CD4-positive, alpha-beta T cell (primary cell): ENCODE results near the gene THRB. TPM values are rescaled to one million over a fixed set of nuclear protein-coding genes. Genes with fewer than 3 reads are reported as not detected.

Experiments used
- ATAC-seq: fragments of 200-7000 bp; cut with Tn5 transposase; one replicate; pipeline ENCODE4 v1.10.0; 2022; ENCODE audit warnings: mild to moderate bottlenecking; ENCODE audit not compliant: poor library complexity
- CTCF ChIA-PET: fragments of 350-600 bp; sonication (Branson Sonifier 250); formaldehyde crosslinking; loops from one replicate; lab custom pipeline; 2021; ENCODE audit warnings: antibody characterized with exemption, inconsistent platforms; lab: Charles Lee
- POLR2A ChIA-PET: fragments of 350-600 bp; sonication (Branson Sonifier 250); formaldehyde crosslinking; loops from one replicate; lab custom pipeline; 2021; ENCODE audit warnings: antibody characterized with exemption, inconsistent platforms; lab: Charles Lee
- DNase-seq, 14 experiments: peaks; one replicate each; pipeline ENCODE4 v3.0.0-alpha.2; 2013 to 2020; ENCODE audit warnings: mixed read lengths in 2 of 14
- H3K27ac ChIP-seq, 2 donors: one replicate each; pipeline versions ENCODE4 v1.5.1 to v1.7.0; 2013; ENCODE audit warnings: low read length in 2 of 2, low read depth in 1 of 2, mild to moderate bottlenecking in 1 of 2
- H3K27me3 ChIP-seq, 2 experiments: 1 replicate in 1 of 2; 2 replicates in 1 of 2; pipeline versions ENCODE4 v1.6.1 to v1.7.0; 2013; ENCODE audit warnings: low read length in 2 of 2, control low read depth in 1 of 2, mild to moderate bottlenecking in 1 of 2, moderate library complexity in 1 of 2; ENCODE audit not compliant: insufficient read depth in 2 of 2, control insufficient read depth in 1 of 2
- H3K36me3 ChIP-seq: one replicate; pipeline ENCODE4 v1.6.1; 2013; ENCODE audit warnings: low read length, control low read depth; ENCODE audit not compliant: insufficient read depth
- H3K4me1 ChIP-seq: one replicate; pipeline ENCODE4 v1.6.1; 2013; ENCODE audit warnings: low read length, control low read depth; ENCODE audit not compliant: insufficient read depth
- H3K4me3 ChIP-seq: one replicate; pipeline ENCODE4 v1.5.1; 2013; ENCODE audit warnings: mild to moderate bottlenecking, low read length, moderate library complexity
- H3K9me3 ChIP-seq, 2 experiments: 1 replicate in 1 of 2; 2 replicates in 1 of 2; pipeline versions ENCODE4 v1.6.1 to v1.7.0; 2013; ENCODE audit warnings: low read length in 2 of 2, mild to moderate bottlenecking in 2 of 2, control low read depth in 1 of 2, moderate library complexity in 1 of 2; ENCODE audit not compliant: control insufficient read depth in 1 of 2, insufficient read depth in 1 of 2
- H3K27ac Mint-ChIP-seq: one replicate; pipeline ENCODE4 v1.8.0; 2020; ENCODE audit warnings: mixed read lengths
- H3K27me3 Mint-ChIP-seq: one replicate; pipeline ENCODE4 v1.8.0; 2021; ENCODE audit warnings: mixed read lengths
- H3K36me3 Mint-ChIP-seq: one replicate; pipeline ENCODE4 v1.8.0; 2021; ENCODE audit warnings: low read depth, mixed read lengths
- H3K4me1 Mint-ChIP-seq: one replicate; pipeline ENCODE4 v1.8.0; 2021; ENCODE audit warnings: low read depth, mixed read lengths
- H3K4me3 Mint-ChIP-seq: one replicate; pipeline ENCODE4 v1.8.0; 2020; ENCODE audit warnings: mild to moderate bottlenecking, mixed read lengths
- H3K9me3 Mint-ChIP-seq: one replicate; pipeline ENCODE4 v1.8.0; 2020; ENCODE audit warnings: mixed read lengths
- intact Hi-C, 2 experiments: fragments of 100-400 bp; cut with DNase I in 1 of 2; cut with micrococcal nuclease in 1 of 2; formaldehyde crosslinking; loops; one replicate each; pipeline versions ENCODE4 v1.15.1 to v1.9.0; 2023 to 2025; cut with DNase I, micrococcal nuclease
- total RNA-seq, 174 experiments: library from RNA in 2 of 174; stranded (reverse) in 2 of 174; gene quantifications; one replicate each; pipeline ENCODE4 v1.2.3 and lab custom pipeline; 2021 to 2026
- TF ChIP-seq, protein P1 (sequence below): fragments of 200-600 bp; IDR thresholded peaks from one replicate; pipeline ENCODE4 v1.8.0; 2022; ENCODE audit warnings: antibody characterized with exemption, mild to moderate bottlenecking

THRB gene
- total RNA-seq, 2 experiments from 2014 or later, result not detected

DNA sequence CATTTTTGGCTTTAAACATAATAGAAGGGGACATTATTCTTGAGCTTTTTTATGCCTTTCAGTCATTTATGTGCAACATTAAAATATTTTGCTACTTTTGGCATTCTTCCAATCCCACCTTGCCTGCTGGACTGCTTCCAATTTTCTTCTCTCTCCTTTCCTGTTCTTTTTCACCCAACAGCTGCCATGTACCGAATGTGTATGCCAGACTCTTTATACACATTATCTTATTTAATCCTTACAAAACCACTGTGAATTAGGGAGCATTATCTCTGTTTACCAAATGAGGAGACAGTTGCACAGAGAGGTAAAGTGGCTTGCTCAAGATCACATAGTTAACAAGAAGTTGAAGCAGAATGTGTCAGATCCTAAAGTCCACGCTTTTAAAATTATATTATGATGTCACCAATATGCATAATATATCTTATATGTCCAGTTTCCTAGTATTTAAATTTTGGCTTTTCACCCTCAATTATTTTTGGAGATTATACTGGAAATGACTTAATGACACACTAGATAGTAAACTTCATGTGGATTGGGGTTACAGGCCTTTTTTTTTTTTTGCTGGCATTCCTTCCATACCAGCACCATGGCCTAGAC, 231.5 kb downstream of the THRB start:
- Mint-ChIP-seq H3K9me3 (no peaks in the 10 kb centered on the region), H3K4me1 (no peaks in the 10 kb centered on the region), H3K27ac (no peak overlapping the region), H3K4me3 (no peak overlapping the region), H3K27me3 (peaks cover 15% of the 10 kb centered on the region), H3K36me3 (no peaks in the 10 kb centered on the region)
- TF ChIP-seq, protein P1, sequence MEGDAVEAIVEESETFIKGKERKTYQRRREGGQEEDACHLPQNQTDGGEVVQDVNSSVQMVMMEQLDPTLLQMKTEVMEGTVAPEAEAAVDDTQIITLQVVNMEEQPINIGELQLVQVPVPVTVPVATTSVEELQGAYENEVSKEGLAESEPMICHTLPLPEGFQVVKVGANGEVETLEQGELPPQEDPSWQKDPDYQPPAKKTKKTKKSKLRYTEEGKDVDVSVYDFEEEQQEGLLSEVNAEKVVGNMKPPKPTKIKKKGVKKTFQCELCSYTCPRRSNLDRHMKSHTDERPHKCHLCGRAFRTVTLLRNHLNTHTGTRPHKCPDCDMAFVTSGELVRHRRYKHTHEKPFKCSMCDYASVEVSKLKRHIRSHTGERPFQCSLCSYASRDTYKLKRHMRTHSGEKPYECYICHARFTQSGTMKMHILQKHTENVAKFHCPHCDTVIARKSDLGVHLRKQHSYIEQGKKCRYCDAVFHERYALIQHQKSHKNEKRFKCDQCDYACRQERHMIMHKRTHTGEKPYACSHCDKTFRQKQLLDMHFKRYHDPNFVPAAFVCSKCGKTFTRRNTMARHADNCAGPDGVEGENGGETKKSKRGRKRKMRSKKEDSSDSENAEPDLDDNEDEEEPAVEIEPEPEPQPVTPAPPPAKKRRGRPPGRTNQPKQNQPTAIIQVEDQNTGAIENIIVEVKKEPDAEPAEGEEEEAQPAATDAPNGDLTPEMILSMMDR, result no peak
- intact Hi-C loops, result loop anchor here in 1 of 2 experiments (10.0 kb wide), 1 partner anchor 1332 kb away; no protein-coding TSS in a partner anchor
- ChIA-PET CTCF (no interaction called here), POLR2A (no interaction called here)
- Histone ChIP-seq H3K36me3 (no peaks in the 10 kb centered on the region), H3K4me3 (no peak overlapping the region), H3K9me3 (no peaks in the 10 kb centered on the region), H3K4me1 (no peaks in the 10 kb centered on the region), H3K27me3 (no peaks in the 10 kb centered on the region), H3K27ac (no peak overlapping the region)
- DNase-seq (no peak), ATAC-seq (no peak)

DNA sequence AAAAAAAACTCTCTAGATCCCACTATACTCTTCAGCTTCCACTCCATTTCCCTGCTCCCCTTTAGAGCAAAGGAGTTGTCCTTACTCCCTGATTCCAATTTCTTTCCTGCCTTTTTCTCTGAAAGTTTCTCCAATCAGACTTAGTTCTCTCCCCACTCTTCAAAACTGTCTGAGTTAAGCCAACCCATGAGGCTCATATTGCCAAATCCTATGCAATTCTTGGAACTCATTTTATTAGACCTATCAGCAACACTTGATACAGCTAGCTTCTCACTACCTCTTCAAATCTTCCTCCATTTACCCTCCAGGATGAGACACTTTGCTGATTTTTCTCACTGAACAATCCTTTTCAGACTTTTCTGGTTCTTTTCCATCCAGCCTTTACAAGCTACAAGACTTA, 233.1 kb downstream of the THRB start:
- Mint-ChIP-seq H3K27me3 (peaks cover 10% of the 10 kb centered on the region), H3K4me3 (no peak overlapping the region), H3K4me1 (no peaks in the 10 kb centered on the region), H3K9me3 (no peaks in the 10 kb centered on the region), H3K36me3 (no peaks in the 10 kb centered on the region), H3K27ac (no peak overlapping the region)
- ChIA-PET CTCF (no interaction called here), POLR2A (no interaction called here)
- DNase-seq (no peak), ATAC-seq (no peak)
- intact Hi-C loops, result loop anchor here in 1 of 2 experiments (10.0 kb wide), 1 partner anchor 1333 kb away; no protein-coding TSS in a partner anchor
- Histone ChIP-seq H3K27me3 (no peaks in the 10 kb centered on the region), H3K4me3 (no peak overlapping the region), H3K36me3 (no peaks in the 10 kb centered on the region), H3K4me1 (no peaks in the 10 kb centered on the region), H3K27ac (no peak overlapping the region), H3K9me3 (no peaks in the 10 kb centered on the region)
- TF ChIP-seq, protein P1, result no peak

DNA sequence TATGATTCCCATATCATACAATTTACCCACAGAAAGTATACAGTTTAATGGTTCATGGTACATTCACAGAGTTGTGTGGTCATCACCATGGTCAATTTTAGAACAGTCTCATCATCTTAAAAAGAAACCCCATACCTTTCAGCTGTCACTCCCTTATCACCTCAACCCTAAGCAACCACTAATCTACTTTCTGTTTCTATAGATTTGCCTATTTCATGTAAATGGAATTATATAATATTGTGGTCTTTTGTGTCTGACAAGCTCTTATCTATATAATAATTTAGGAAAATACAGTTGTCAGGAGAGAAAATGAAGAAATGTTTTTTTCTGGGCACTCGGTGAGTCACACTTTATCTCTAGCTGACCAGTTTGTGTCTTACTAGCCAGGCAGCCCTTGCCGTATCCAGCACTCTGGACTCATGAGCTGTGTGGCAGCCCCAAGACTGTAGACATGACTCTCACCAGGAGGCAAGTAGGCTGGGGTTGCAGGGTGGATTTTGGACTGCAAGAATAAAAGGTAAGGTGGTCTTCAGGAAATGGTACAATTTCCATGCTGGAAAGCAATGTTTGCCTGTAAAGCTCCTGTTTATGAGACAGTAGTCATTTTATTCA, 234.6 kb downstream of the THRB start:
- peaks cover 5% of the 10 kb centered on the region for H3K27me3 Mint-ChIP-seq
- no peaks in the 10 kb centered on the region for H3K4me1 Mint-ChIP-seq
- H3K4me3 Mint-ChIP-seq, result no peak overlapping the region
- ATAC-seq (no peak), DNase-seq (no peak)
- H3K27ac ChIP-seq, result no peak overlapping the region
- no peaks in the 10 kb centered on the region for H3K27me3 ChIP-seq
- POLR2A ChIA-PET, result no interaction called here
- TF ChIP-seq, protein P1, result no peak
- no peaks in the 10 kb centered on the region for H3K9me3 ChIP-seq
- no peak overlapping the region for H3K4me3 ChIP-seq
- H3K36me3 ChIP-seq, result no peaks in the 10 kb centered on the region
- no peaks in the 10 kb centered on the region for H3K36me3 Mint-ChIP-seq
- intact Hi-C loops, result loop anchor here in 1 of 2 experiments (10.0 kb wide), 1 partner anchor 1335 kb away; no protein-coding TSS in a partner anchor
- H3K27ac Mint-ChIP-seq, result no peak overlapping the region
- H3K4me1 ChIP-seq, result no peaks in the 10 kb centered on the region
- CTCF ChIA-PET, result no interaction called here
- H3K9me3 Mint-ChIP-seq, result no peaks in the 10 kb centered on the region
